ENCODE results near the gene TET1. TPM values are rescaled to one million over a fixed set of nuclear protein-coding genes. Genes with fewer than 3 reads are reported as not detected.
"Not testable (repeated sequence)": the region's sequence is repeated elsewhere in the genome, so short reads cannot be mapped to it uniquely, and the experiment has no call there.

The TET1 gene
- total RNA-seq, 1 donor from 2014 or later, result 0.39 TPM

- no peak for DNase-seq (ENCODE audit: low read depth in 2 of 2)
Observed at GRCh38 chr10:68606918-68607317, 46.8 kb downstream of the TET1 start.

GRCh38 chr10:68610023-68610422 is 49.9 kb downstream of the TET1 start:
- DNase-seq (ENCODE audit: low read depth in 2 of 2), result not testable (repeated sequence)

DNA sequence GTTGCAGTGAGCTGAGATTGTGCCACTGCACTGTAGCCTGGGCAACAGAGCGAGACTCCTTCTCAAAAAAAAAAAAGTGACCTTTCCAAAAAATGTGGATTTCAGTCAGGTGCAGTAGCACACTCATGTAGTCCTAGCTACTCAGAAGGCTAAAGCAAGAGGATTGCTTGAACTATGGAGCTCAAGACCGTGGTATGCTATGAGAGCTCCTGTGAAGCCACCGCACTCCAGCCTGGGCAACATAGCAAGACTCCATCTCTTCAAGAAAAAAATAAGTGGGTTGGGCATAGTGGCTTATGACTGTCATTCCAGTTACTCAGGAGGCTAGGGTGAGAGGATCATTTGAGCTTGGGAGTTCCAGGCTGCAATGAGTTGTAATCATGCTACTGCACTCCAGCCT is 51.1 kb downstream of the TET1 start:
- no peak for DNase-seq (ENCODE audit: low read depth in 2 of 2)

DNA sequence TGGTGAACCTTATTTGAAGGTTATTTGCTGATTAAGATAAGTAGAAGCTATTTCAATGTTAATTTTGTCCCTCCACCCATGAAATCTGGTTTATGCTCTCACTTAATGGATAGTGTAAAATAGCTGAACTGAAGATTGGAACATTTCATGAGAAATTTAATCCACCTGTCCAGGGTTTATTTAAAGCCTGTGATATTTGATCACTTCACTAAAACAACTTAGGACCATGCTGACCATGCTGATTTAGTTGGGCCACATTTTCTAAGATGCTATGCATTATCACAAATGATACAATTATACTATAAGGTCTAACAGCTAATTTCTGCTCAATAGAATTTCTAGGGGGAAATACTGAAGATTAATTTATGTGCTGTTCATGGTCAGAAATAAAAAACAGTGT is 53.8 kb downstream of the TET1 start:
- not testable (repeated sequence) for DNase-seq (ENCODE audit: low read depth in 2 of 2)

- DNase-seq (ENCODE audit: low read depth in 2 of 2), result not testable (repeated sequence)
Observed at GRCh38 chr10:68617691-68618090, 57.6 kb downstream of the TET1 start.

DNA sequence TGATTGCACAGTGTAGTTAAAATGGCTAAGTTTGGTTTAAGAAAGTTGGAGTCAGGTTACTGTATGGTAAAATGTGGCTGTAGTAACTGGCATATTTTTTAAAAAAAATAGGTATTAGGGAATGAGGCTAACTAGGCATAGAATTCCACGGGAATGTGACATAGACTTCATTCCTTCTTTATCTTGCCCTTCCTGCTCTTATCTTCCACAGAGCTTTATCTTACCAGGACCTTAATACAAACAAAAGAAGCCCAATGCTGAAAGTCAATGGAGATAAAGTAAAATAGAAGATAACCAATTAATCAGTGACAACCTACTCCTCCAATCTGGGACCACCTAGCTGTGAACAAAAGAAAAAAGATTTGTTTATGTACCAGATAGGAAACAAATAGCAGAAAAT is 58.1 kb downstream of the TET1 start:
- DNase-seq (ENCODE audit: low read depth in 2 of 2), result no peak

DNA sequence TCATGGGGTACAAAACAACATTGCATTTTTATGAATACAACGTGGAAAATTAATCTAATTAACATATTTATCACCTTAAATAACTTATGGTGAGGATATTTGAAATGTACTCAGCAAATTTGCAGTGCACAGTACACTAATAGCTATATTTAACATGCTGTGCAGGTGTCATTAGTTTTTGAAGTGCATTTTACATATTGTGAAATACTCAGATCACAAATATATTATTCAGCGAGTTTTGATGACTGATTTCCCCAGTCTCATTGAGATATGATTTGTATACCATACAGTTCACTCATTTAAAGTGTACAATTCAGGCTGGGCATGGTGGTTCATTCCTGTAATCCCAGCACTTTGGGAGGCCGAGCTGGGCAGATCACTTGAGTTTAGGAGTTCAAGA is 59.5 kb downstream of the TET1 start:
- no peak for DNase-seq (ENCODE audit: low read depth in 2 of 2)

GRCh38 chr10:68625316-68625921 is 65.3 kb downstream of the TET1 start:
- DNase-seq (ENCODE audit: low read depth in 2 of 2), result no peak

GRCh38 chr10:68628576-68629127 is 68.5 kb downstream of the TET1 start:
- no peak for DNase-seq (ENCODE audit: low read depth in 2 of 2)

DNA sequence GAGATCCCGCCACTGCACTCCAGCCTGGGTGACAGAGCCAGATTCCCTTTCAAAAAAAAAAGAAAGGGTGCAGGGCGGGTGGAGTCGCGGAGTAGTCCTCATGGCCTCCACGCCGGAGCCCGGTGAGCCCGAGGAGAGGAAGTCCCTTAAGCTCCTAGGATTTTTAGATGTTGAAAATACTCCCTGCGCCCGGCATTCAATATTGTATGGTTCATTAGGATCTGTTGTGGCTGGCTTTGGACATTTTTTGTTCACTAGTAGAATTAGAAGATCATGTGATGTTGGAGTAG is 72.1 kb downstream of the TET1 start:
- DNase-seq (ENCODE audit: low read depth in 2 of 2), result not testable (repeated sequence)

DNA sequence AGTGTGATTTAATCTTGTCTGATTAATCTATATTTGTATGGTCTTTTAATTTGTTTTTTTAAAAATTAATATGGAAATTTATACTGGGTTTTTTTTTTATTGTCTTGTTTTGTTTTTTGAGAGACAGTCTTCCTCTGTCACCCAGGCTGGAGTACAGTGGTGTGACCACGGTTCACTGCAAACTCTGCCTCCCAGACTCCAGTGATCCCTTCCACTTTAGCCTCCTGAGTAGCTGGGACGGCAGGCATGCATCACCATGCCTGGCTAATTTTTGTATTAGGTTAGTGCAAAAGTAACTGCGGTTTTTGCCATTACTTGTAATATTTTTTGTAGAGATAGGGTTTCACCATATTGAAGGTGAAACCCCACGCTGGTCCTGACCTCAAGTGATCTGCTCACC is 73.1 kb downstream of the TET1 start:
- DNase-seq (ENCODE audit: low read depth in 2 of 2), result no peak

DNA sequence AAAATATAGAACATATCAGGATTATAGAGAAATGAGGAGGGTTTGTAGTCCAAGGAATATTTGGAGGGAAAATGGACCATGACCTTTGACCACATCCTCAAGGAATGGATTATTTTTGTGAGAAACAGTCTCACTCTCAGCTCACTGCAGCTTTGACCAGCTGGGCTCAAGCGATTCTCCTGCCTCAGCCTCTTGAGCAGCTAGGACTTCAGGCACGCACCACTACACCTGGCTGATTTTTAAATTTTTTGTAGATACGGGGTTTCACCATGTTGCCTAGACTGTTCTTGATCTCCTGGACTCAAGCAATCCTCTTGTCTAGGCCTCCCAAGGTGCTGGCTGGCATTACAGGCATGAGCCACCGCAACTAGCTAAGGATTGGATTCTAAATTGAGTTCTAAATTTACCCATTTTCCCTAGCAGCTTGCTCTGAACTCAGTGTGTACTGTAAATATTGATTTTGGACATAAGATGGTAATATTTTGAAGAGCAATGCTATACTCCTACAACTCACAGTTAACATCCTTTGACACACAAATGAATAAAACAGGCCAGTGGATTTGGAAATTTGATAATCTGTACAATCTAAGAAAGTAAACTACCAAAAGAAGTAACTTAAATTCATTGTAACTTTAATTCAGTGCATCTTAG is 73.8 kb downstream of the TET1 start:
- no peak for DNase-seq (ENCODE audit: low read depth in 2 of 2)

GRCh38 chr10:68636335-68636734 is 76.2 kb downstream of the TET1 start:
- no peak for DNase-seq (ENCODE audit: low read depth in 2 of 2)

DNA sequence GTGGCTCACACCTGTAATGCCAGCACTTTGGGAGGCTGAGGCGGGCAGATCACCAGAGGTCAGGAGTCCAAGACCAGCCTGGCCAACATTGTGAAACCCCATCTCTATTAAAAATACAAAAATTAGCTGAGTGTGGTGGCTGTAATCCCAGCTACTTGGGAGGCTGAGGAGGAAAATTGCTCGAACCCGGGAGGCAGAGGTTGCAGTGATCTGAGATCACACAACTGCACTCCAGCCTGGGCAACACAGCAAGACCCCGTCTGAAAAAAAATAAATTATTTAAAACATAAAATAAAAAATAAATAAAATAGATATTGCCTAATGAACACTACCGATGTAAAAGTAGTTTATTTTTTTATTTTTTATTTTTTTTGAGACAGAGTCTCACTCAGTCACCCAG is 83.4 kb downstream of the TET1 start:
- not testable (repeated sequence) for DNase-seq (ENCODE audit: low read depth in 2 of 2)

- no peak for DNase-seq (ENCODE audit: low read depth in 2 of 2)
Observed at GRCh38 chr10:68647672-68648341, 87.7 kb downstream of the TET1 start.

- no peak for DNase-seq (ENCODE audit: low read depth in 2 of 2)
Observed at GRCh38 chr10:68655620-68656126, 95.5 kb downstream of the TET1 start.

DNA sequence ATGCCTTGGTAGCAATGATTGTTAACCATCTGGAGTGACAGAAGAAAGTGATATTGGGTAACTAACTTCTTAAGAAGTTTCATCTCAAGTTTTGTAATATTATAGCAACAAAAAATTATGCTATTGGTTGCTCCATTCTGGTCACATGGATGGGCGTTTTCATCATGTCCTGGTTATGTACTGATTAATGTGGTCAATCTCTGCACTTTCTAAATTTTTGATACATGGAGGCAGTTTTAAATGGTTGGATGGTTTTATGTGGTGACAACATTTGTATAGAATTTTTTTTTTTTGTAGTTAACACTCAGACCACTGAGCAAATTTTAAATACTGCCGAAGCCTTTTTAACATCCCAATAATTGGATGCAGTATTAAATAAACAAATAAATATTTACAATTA is 105.7 kb downstream of the TET1 start:
- no peak for DNase-seq (ENCODE audit: low read depth in 2 of 2)

- DNase-seq (ENCODE audit: low read depth in 2 of 2), result peak in 1 of 2 donors; percentile 7
Observed at GRCh38 chr10:68666280-68666760, 106.2 kb downstream of the TET1 start.

GRCh38 chr10:68668231-68668630 is 108.1 kb downstream of the TET1 start:
- no peak for DNase-seq (ENCODE audit: low read depth in 2 of 2)

GRCh38 chr10:68668972-68669371 is 108.8 kb downstream of the TET1 start:
- no peak for DNase-seq (ENCODE audit: low read depth in 2 of 2)

- DNase-seq (ENCODE audit: low read depth in 2 of 2), result no peak
Observed at GRCh38 chr10:68684413-68684812, 124.3 kb downstream of the TET1 start.

DNA sequence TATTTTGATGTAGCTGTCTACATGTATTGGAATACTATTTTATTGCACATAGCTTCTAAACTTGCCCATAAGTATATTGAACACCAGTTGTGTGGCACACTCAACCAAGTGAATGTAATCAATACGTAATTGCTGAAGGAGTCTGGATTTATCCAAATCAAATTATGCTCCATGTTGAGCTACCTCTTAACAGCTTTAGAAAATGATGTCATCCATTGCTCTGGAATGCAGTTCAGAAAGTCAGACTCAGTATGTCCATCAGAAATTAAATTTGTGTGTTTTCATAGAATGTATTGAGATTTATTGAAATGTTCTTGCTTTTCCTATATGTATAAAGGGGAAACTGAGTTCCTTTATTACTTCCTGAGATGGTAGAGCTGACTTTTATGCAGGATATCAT is 135.9 kb downstream of the TET1 start:
- DNase-seq (ENCODE audit: low read depth in 2 of 2), result no peak

DNA sequence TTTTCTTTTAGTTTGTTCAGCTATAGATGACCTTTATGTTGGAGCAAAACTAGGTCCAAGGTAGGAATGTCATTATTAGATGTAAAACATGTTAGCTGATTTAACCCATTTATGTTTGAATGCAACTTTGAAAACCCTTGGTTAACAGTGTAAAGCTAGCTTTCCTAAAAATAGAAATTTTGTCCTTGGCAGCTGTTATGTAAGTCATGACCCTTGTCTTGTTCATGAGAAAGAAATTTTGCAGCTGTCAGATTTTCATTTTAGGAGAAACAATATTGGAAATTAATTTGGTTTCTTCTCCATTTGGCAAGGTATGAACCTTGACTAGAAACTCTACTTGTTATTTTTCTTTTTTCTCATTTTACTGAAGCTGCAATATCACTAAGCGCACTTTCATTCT is 137.0 kb downstream of the TET1 start:
- no peak for DNase-seq (ENCODE audit: low read depth in 2 of 2)
